Suprapubic skin (tissue), 3 donors: ENCODE data around the gene CFAP410.

Experiments
- CTCF ChIP-seq, 2 donors: fragments of 200-600 bp in 1 of 2; fragments of 450-650 bp in 1 of 2; sonication (generic) in 1 of 2; IDR thresholded peaks; one replicate each; pipeline ENCODE4 v1.5.1; 2016 to 2019; ENCODE audit warnings: antibody characterized with exemption in 2 of 2, mild to moderate bottlenecking in 1 of 2, moderate library complexity in 1 of 2
- EP300 ChIP-seq: sonication (generic); formaldehyde crosslinking; IDR thresholded peaks from one replicate; pipeline ENCODE4 v1.6.1; 2017; ENCODE audit warnings: antibody characterized with exemption
- POLR2A ChIP-seq, 2 donors: fragments of 450-650 bp; IDR thresholded peaks; one replicate each; pipeline ENCODE4 v1.6.1; 2017; ENCODE audit warnings: antibody characterized with exemption in 2 of 2, mild to moderate bottlenecking in 2 of 2, moderate library complexity in 2 of 2

GRCh38 chr21:44314128-44314527 is 25.1 kb downstream of the CFAP410 start:
- TF ChIP-seq CTCF (IDR thresholded peaks at IDR 0.05): no peak
- TF ChIP-seq POLR2A (IDR thresholded peaks at IDR 0.05): no peak
- TF ChIP-seq EP300: no peak
